ENCODE results near the gene MRPL55. TPM values are rescaled to one million over a fixed set of nuclear protein-coding genes. Genes with fewer than 3 reads are reported as not detected.

The MRPL55 gene
- total and polyA plus RNA-seq, 2 of the 13 experiments (the other 11 are each of a cell fraction or from before 2014, with no cell fraction given), result 58.6 to 92.9 TPM

DNA sequence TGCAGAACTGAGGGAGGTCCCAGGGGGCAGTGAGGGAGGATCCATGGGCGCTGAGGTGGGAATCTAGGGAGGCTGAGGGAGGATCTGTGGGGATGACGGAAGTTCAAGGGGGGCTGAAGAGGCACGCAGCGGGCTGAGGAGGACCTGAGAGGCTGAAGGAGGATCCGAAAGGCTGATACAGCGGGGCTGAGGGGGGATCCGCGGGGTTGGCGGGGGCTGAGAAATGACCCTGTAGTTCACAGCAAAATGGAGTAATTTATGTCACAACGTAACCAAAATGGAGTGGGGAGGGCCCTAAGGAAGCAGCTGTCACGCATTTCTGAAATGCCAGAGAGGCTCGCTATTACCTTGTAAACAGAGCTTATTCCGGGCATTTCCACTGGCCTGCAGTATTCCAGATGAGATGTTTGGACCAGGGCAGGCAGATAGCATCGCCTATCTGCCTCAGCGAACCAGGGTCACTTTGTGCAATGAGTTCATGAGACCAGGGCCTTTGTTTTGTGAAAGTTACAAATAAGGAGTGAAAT is 926 bp upstream of the MRPL55 start (continued):
- no peak for TF ChIP-seq TRIM22 (IDR thresholded peaks at IDR 0.05)
- TF ChIP-seq BRCA1 (CRISPR knock-in tag; IDR thresholded peaks at IDR 0.05), result no peak
- TF ChIP-seq, protein P1, sequence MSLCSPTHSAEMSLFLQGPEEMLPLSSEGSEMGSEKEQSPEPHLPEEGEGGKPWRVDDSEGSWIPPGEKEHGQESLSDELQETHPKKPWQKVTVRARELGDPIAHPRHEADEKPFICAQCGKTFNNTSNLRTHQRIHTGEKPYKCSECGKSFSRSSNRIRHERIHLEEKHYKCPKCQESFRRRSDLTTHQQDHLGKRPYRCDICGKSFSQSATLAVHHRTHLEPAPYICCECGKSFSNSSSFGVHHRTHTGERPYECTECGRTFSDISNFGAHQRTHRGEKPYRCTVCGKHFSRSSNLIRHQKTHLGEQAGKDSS (CRISPR knock-in tag; IDR thresholded peaks at IDR 0.05; ENCODE audit: borderline replicate concordance, low read depth), result no peak
- TF ChIP-seq CHCHD3 (CRISPR knock-in tag; IDR thresholded peaks at IDR 0.05), result no peak
- peak; percentile 26; the same call in 1 of the 2 replicates for TF ChIP-seq RXRB (CRISPR knock-in tag; IDR thresholded peaks at IDR 0.05; ENCODE audit: borderline replicate concordance)
- no peak for TF ChIP-seq PRMT3 (CRISPR knock-in tag; IDR thresholded peaks at IDR 0.05; ENCODE audit: borderline replicate concordance, low read depth)
- no peak for TF ChIP-seq DDIT3 (CRISPR knock-in tag; IDR thresholded peaks at IDR 0.05)
- TF ChIP-seq MTA3 (CRISPR knock-in tag; IDR thresholded peaks at IDR 0.05), result no peak
- TF ChIP-seq HNF1A (IDR thresholded peaks at IDR 0.05; ENCODE audit: low read depth), result no peak
- TF ChIP-seq HNF1A (CRISPR knock-in tag; IDR thresholded peaks at IDR 0.05; ENCODE audit: borderline replicate concordance), result no peak
- TF ChIP-seq TCF7 (IDR thresholded peaks at IDR 0.05; ENCODE audit: low read depth), result no peak
- no peak for TF ChIP-seq THYN1 (CRISPR knock-in tag; IDR thresholded peaks at IDR 0.05; ENCODE audit: borderline replicate concordance, low read depth)
- TF ChIP-seq GFI1 (CRISPR knock-in tag; IDR thresholded peaks at IDR 0.05; ENCODE audit: borderline replicate concordance), result no peak
- no peak for TF ChIP-seq ZEB1 (IDR thresholded peaks at IDR 0.05; ENCODE audit: insufficient replicate concordance, low read depth)
- peak; percentile 31; the same call in 1 of the 2 replicates for TF ChIP-seq DRAP1 (CRISPR knock-in tag; IDR thresholded peaks at IDR 0.05)
- TF ChIP-seq IKZF5 (CRISPR knock-in tag; IDR thresholded peaks at IDR 0.05), result peak; percentile 17; the same call in 1 of the 2 replicates
- peak; percentile 46; the same call in 1 of the 2 replicates for TF ChIP-seq NCOA2 (CRISPR knock-in tag; IDR thresholded peaks at IDR 0.05)
- TF ChIP-seq ZNF572 (CRISPR knock-in tag; IDR thresholded peaks at IDR 0.05), result no peak
- TF ChIP-seq RCOR2 (CRISPR knock-in tag; IDR thresholded peaks at IDR 0.05), result no peak
- no peak for TF ChIP-seq ZNF230 (CRISPR knock-in tag; IDR thresholded peaks at IDR 0.05)
- no peak for TF ChIP-seq ZNF292 (CRISPR knock-in tag; IDR thresholded peaks at IDR 0.05; ENCODE audit: borderline replicate concordance, low read depth)
- no peak for TF ChIP-seq RAD21 (CRISPR knock-in tag; IDR thresholded peaks at IDR 0.05)
- TF ChIP-seq GATAD2A (CRISPR knock-in tag; IDR thresholded peaks at IDR 0.05), result peak; percentile 21; the same call in 1 of the 2 replicates
- no peak for TF ChIP-seq NFKBIZ (CRISPR knock-in tag; IDR thresholded peaks at IDR 0.05)

All from HepG2 (cell line).